Heart left ventricle (tissue), 16 donors: ENCODE measurements around the gene CKB. TPM values are rescaled to one million over a fixed set of nuclear protein-coding genes. Genes with fewer than 3 reads are reported as not detected.
A peak's percentile ranks its signal among the peaks of the same experiment; 100 is the strongest.

ENCODE experiments used
- ATAC-seq, 4 donors: fragments of 200-7000 bp; cut with Tn5 transposase; one replicate each; pipeline ENCODE4 v1.9.1; 2020 to 2022; ENCODE audit warnings: moderate library complexity in 4 of 4, mild to moderate bottlenecking in 3 of 4, moderate number of reproducible peaks in 1 of 4
- DNase-seq, 5 donors: peaks; one replicate each; pipeline ENCODE4 v3.0.0-alpha.2; 2020
- H3K27ac ChIP-seq, 12 donors: fragments of 200-600 bp; sonication (generic) in 4 of 12; one replicate each; pipeline versions ENCODE4 v1.5.0 to v1.8.0; 2016 to 2022; ENCODE audit warnings: mild to moderate bottlenecking in 2 of 12
- H3K27me3 ChIP-seq, 9 donors: fragments of 200-600 bp; sonication (generic) in 2 of 9; one replicate each; pipeline versions ENCODE4 v1.5.1 to v1.8.0; 2016 to 2022; ENCODE audit warnings: mild to moderate bottlenecking in 3 of 9
- H3K36me3 ChIP-seq, 9 donors: fragments of 200-600 bp; sonication (generic) in 2 of 9; one replicate each; pipeline versions ENCODE4 v1.5.0 to v1.8.0; 2018 to 2022; ENCODE audit warnings: mild to moderate bottlenecking in 2 of 9
- H3K4me1 ChIP-seq, 12 donors: fragments of 200-600 bp; sonication (generic) in 4 of 12; one replicate each; pipeline versions ENCODE4 v1.5.0 to v1.8.0; 2016 to 2022; ENCODE audit warnings: mild to moderate bottlenecking in 3 of 12
- H3K4me3 ChIP-seq, 12 donors: fragments of 200-600 bp; sonication (generic) in 4 of 12; one replicate each; pipeline versions ENCODE4 v1.5.0 to v1.8.0; 2017 to 2022; ENCODE audit warnings: mild to moderate bottlenecking in 9 of 12, moderate library complexity in 4 of 12
- H3K9me3 ChIP-seq, 12 donors: fragments of 200-600 bp; sonication (generic) in 4 of 12; one replicate each; pipeline versions ENCODE4 v1.5.0 to v1.8.0; 2016 to 2022; ENCODE audit warnings: mild to moderate bottlenecking in 1 of 12
- CTCF ChIP-seq, 12 donors: fragments of 200-600 bp; sonication (generic) in 4 of 12; IDR thresholded peaks; one replicate each; pipeline versions ENCODE4 v1.5.0 to v1.8.0; 2018 to 2022; ENCODE audit warnings: antibody characterized with exemption in 12 of 12, mild to moderate bottlenecking in 5 of 12
- POLR2A ChIP-seq, 2 donors: fragments of 450-650 bp; IDR thresholded peaks; one replicate each; pipeline ENCODE4 v1.6.1; 2017; ENCODE audit warnings: antibody characterized with exemption in 2 of 2, mild to moderate bottlenecking in 2 of 2, moderate library complexity in 2 of 2
- WGBS, 4 donors: extraction: QIAGEN DNeasy Blood & Tissue Kit in 2 of 4; methylation state at CpG; one replicate each; pipeline versions ENCODE4 v1.1.5 to v1.1.7; 2013 to 2018; 5-methylcytosine and 5-hydroxymethylcytosine counted together
- intact Hi-C, 10 donors: fragments of 100-400 bp; cut with DNase I; formaldehyde crosslinking; loops; one replicate each; pipeline versions ENCODE4 v1.11.1 to v1.14.2; 2022
- polyA plus RNA-seq, 2 donors: library from polyadenylated mRNA; stranded (reverse); fragments of 200-250 nt; gene quantifications; one replicate each; pipeline ENCODE4 v1.2.3, GENCODE V29; 2013
- total RNA-seq, 9 donors: library from RNA; depleted of rRNA in 2 of 9; stranded (reverse); fragments of >200 nt in 2 of 9; fragmentation: NEBNext Ultra II Directional in 3 of 9; extraction: Animal tissue kit (Norgen Biotek cat#: 25700) in 3 of 9; gene quantifications; one replicate each; pipeline versions ENCODE4 v1.1.0 to v1.2.4, GENCODE V29; 2016 to 2023
- donor health status: ischemic (EF 13 %, LVEDD 7.1; RV severe dilation, severe dysfunction).
- donor health status: healthy with polysubstance abuse.
- donor health status: DM: no; HTN: yes; CAD: no.
- donor health status: DM: no; HTN: no; CAD: no.
- donor health status: ischemic (EF 25% LVEDD 6.9; RV normal size, moderate dysfunction).
- donor health status: ischemic (EF 25% LVEDD 5.7; RV mildly dilated, moderate dysfunction).
- donor health status: healthy.
- donor health status: DM: yes; HTN: yes; CAD: no.
- donor health status: ischemic (EF 35%, LVEDD 5.7; RV mildly dilated, moderate dysfunction).
- donor health status: nonischemic (EF 11% LVEDD 7.7; RV severe dilation, severe dysfunction).
- donor health status: DM: yes; HTN: yes; CAD: no.
- donor health status: PGD.
- donor health status: ischemic (EF 29% LVEDD 5.4; RV normal size, mild dysfunction).
- donor health status: nonischemic (EF 23%, LVEDD 6.1; RV moderate dilation, normal function).

CKB gene
- total and polyA plus RNA-seq, 11 donors: 203 to 1,105 (median 529) TPM

GRCh38 chr14:103519043-103519836 is 3.4 kb downstream of the CKB start:
- DNase-seq (peak in 2 of 5 donors; percentile 12 to 55), ATAC-seq (no peak)
- Histone ChIP-seq H3K27me3 (peaks cover 0 to 34% (median 0%) of the 10 kb centered on the region in 9 donors), H3K27ac (peak overlapping the region in 6 of 12 donors; percentile 10 to 96 (median 70)), H3K36me3 (peaks cover 0 to 11% (median 0%) of the 10 kb centered on the region in 9 donors), H3K9me3 (no peaks in the 10 kb centered on the region), H3K4me3 (no peak overlapping the region), H3K4me1 (peaks cover 0 to 75% (median 50%) of the 10 kb centered on the region in 12 donors)
- WGBS, 4 donors: 23 to 55% (median 44%) methylated on average over 5 to 13 of the region's 13 CpGs
- TF ChIP-seq CTCF (IDR thresholded peaks at IDR 0.05) (no peak), POLR2A (IDR thresholded peaks at IDR 0.05) (no peak)
- intact Hi-C loops: loop anchor here in 6 of 10 donors (1.0 to 5.0 kb wide), 4 partner anchors 24 to 33 kb away; no protein-coding TSS in a partner anchor

- peak overlapping the region in 9 of 12 donors; percentile 2 to 96 (median 56) for H3K27ac ChIP-seq
- DNase-seq: peak; percentile 64 to 85 (median 70)
- 28 to 69% (median 44%) methylated on average over 5 to 9 of the region's 9 CpGs for WGBS, 4 donors
- no peaks in the 10 kb centered on the region for H3K9me3 ChIP-seq
- intact Hi-C loops: loop anchor here (1.0 to 5.0 kb wide), 5 partner anchors 24 to 34 kb away; no protein-coding TSS in a partner anchor
- TF ChIP-seq POLR2A (IDR thresholded peaks at IDR 0.05) (no peak), CTCF (IDR thresholded peaks at IDR 0.05) (peak; percentile 83 to 97 (median 91))
- peaks cover 0 to 11% (median 0%) of the 10 kb centered on the region in 9 donors for H3K36me3 ChIP-seq
- ATAC-seq: peak; percentile 34 to 62 (median 42)
- H3K4me1 ChIP-seq: peaks cover 0 to 79% (median 52%) of the 10 kb centered on the region in 12 donors
- no peak overlapping the region for H3K4me3 ChIP-seq
- H3K27me3 ChIP-seq: peaks cover 0 to 27% (median 0%) of the 10 kb centered on the region in 9 donors
These were observed 4.1 kb downstream of the CKB start for GRCh38 chr14:103518422-103519042.

- 30 to 44% (median 38%) methylated on average over 18 to 20 of the region's 20 CpGs for WGBS, 4 donors
- peak in 3 of 4 donors; percentile 1 to 16 (median 5) for ATAC-seq
- peak in 2 of 5 donors; percentile 27 to 68 for DNase-seq
These were observed 4.8 kb downstream of the CKB start for GRCh38 chr14:103517721-103518421.

More at GRCh38 chr14:103517721-103518421, 4.8 kb downstream of the CKB start:
- H3K27me3 ChIP-seq: peaks cover 0 to 21% (median 0%) of the 10 kb centered on the region in 9 donors
- peak overlapping the region in 8 of 12 donors; percentile 12 to 96 (median 56) for H3K27ac ChIP-seq
- H3K4me3 ChIP-seq: no peak overlapping the region
- peaks cover 0 to 11% (median 0%) of the 10 kb centered on the region in 9 donors for H3K36me3 ChIP-seq
- intact Hi-C loops: loop anchor here in 9 of 10 donors (1.0 to 5.0 kb wide), 5 partner anchors 25 to 34 kb away; no protein-coding TSS in a partner anchor
- H3K4me1 ChIP-seq: peaks cover 0 to 81% (median 51%) of the 10 kb centered on the region in 12 donors
- H3K9me3 ChIP-seq: no peaks in the 10 kb centered on the region
- TF ChIP-seq CTCF (IDR thresholded peaks at IDR 0.05): no peak
